HFF-Myc (cell line): ENCODE measurements around the gene PI4KA.

Source experiments
- DNase-seq: peaks from one replicate; pipeline ENCODE4 v3.0.0-alpha.2; 2011; ENCODE audit warnings: low read depth; ENCODE audit errors: extremely low read depth
- H3K4me3 ChIP-seq: replicated peaks from 2 replicates; pipeline ENCODE4 v1.5.1; 2011; ENCODE audit warnings: low read depth, mild to moderate bottlenecking, control low read depth, low read length
- TF ChIP-seq, protein P1 (sequence below): IDR thresholded peaks from 2 replicates; pipeline ENCODE4 v1.5.1; 2012; ENCODE audit warnings: mild to moderate bottlenecking, low read depth, low read length, control low read depth; ENCODE audit errors: missing control alignments

PI4KA gene

GRCh38 chr22:20781272-20781990 lies 77.2 kb downstream of the PI4KA start:
- H3K4me3 ChIP-seq, result no peak overlapping the region
- no peak for DNase-seq
- TF ChIP-seq, protein P1, sequence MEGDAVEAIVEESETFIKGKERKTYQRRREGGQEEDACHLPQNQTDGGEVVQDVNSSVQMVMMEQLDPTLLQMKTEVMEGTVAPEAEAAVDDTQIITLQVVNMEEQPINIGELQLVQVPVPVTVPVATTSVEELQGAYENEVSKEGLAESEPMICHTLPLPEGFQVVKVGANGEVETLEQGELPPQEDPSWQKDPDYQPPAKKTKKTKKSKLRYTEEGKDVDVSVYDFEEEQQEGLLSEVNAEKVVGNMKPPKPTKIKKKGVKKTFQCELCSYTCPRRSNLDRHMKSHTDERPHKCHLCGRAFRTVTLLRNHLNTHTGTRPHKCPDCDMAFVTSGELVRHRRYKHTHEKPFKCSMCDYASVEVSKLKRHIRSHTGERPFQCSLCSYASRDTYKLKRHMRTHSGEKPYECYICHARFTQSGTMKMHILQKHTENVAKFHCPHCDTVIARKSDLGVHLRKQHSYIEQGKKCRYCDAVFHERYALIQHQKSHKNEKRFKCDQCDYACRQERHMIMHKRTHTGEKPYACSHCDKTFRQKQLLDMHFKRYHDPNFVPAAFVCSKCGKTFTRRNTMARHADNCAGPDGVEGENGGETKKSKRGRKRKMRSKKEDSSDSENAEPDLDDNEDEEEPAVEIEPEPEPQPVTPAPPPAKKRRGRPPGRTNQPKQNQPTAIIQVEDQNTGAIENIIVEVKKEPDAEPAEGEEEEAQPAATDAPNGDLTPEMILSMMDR, result no peak

- no peak overlapping the region for H3K4me3 ChIP-seq
- TF ChIP-seq, protein P1, result no peak
- DNase-seq, result no peak
These were observed 78.8 kb downstream of the PI4KA start for GRCh38 chr22:20779818-20780158.

DNA sequence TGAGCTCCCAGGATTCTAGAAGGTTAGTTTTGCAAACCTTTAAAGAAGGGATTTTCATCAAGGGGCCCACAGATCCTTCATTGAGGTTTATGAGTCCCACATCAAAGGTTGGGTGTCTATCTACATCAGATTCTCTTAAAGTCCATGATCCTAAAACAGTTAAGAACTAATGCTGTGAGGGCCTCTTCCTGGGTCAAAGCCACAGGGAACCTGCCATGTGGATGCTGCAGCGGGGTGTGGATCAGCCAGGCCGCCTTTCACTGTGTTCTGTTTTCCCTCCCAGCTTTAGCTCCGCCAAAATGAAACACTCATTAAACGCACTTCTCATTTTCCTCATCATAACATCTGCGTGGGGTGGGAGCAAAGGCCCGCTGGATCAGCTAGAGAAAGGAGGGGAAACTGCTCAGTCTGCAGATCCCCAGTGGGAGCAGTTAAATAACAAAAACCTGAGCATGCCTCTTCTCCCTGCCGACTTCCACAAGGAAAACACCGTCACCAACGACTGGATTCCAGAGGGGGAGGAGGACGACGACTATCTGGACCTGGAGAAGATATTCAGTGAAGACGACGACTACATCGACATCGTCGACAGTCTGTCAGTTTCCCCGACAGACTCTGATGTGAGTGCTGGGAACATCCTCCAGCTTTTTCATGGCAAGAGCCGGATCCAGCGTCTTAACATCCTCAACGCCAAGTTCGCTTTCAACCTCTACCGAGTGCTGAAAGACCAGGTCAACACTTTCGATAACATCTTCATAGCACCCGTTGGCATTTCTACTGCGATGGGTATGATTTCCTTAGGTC lies 79.4 kb downstream of the PI4KA start:
- TF ChIP-seq, protein P1, result no peak
- no peak for DNase-seq
- no peak overlapping the region for H3K4me3 ChIP-seq

DNA sequence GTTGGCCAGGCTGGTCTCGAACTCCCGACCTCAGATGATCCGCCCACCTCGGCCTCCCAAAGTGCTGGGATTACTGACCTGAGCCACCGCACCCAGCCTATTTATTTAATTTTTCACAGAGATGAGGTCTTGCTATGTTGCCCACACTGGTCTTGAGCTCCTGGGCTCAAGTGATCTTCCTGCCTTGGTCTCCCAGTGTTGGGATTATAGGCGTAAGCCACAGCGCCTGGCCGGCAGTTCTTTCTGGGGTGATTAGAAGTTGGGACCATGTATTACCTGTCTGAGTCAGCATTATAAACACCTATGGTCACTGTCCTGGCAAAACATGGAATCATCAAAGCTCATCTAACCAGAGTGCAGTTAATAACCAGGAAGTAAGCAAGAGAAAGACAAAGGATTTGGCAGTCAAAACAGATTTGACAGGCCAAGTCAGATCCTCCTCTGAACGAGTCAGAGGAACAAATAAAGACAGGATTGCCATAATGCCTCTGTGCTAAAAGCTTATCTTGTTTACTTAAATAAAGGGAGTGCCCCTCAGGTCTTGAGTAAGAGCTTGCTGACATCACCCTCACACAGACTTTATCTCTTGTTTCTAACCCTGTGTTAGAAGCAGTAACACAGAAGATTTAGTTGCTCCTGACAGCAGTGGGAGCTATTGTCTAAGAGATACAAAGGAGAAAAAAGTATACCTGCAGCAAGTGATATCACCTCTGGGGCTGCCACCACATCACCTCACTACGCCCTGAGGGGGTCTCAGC lies 81.0 kb downstream of the PI4KA start:
- TF ChIP-seq, protein P1, result no peak
- no peak overlapping the region for H3K4me3 ChIP-seq
- DNase-seq, result peak; percentile 1

GRCh38 chr22:20776624-20777405 lies 81.8 kb downstream of the PI4KA start:
- TF ChIP-seq, protein P1, result no peak

GRCh38 chr22:20775342-20775895 lies 83.2 kb downstream of the PI4KA start:
- H3K4me3 ChIP-seq, result no peak overlapping the region
- TF ChIP-seq, protein P1, result no peak
- no peak for DNase-seq

More at GRCh38 chr22:20776624-20777405, 81.8 kb downstream of the PI4KA start:
- H3K4me3 ChIP-seq, result no peak overlapping the region
- no peak for DNase-seq
